ENCODE data around the gene PCDHA1. TPM values are rescaled to one million over a fixed set of nuclear protein-coding genes. Genes with fewer than 3 reads are reported as not detected.

PCDHA1 gene
- total RNA-seq, 1 experiment from 2014 or later: not detected

GRCh38 chr5:140982083-140982716 is 196.3 kb downstream of the PCDHA1 start:
- no peaks in the 10 kb centered on the region for H3K4me1 Mint-ChIP-seq (ENCODE audit: low read depth, unreplicated experiment)
- intact Hi-C loops (cut with micrococcal nuclease; ENCODE audit: unreplicated experiment): no loop called here
- TF ChIP-seq CTCF (IDR thresholded peaks at IDR 0.05; ENCODE audit: insufficient read depth in 1 of 2, low read depth in 1 of 2, low read length in 1 of 2, severe bottlenecking in 1 of 2, unreplicated experiment in 1 of 2): no peak
- BruUV-seq (replicated peaks): no TSS peak
- no peaks in the 10 kb centered on the region for H3K9me3 ChIP-seq
- no peaks in the 10 kb centered on the region for H3K4me1 ChIP-seq
- no peaks in the 10 kb centered on the region for H3K36me3 ChIP-seq (ENCODE audit: control insufficient read depth, insufficient read depth, low read length)
- no peak overlapping the region for H3K4me3 Mint-ChIP-seq (ENCODE audit: unreplicated experiment)
- ChIA-PET CTCF (no interaction called here), POLR2A (no interaction called here)
- no peak overlapping the region for H3K4me3 ChIP-seq (ENCODE audit: low read depth, low read length)
- no peak for DNase-seq
- H3K36me3 Mint-ChIP-seq (ENCODE audit: insufficient read depth, unreplicated experiment): no peaks in the 10 kb centered on the region
- no peak overlapping the region for H3K27ac Mint-ChIP-seq (ENCODE audit: unreplicated experiment)
- peaks cover 3% of the 10 kb centered on the region for H3K27me3 Mint-ChIP-seq (ENCODE audit: insufficient read depth, unreplicated experiment)
- no peaks in the 10 kb centered on the region for H3K9me3 Mint-ChIP-seq (ENCODE audit: unreplicated experiment)
- no peaks in the 10 kb centered on the region for H3K27me3 ChIP-seq (replicated peaks; ENCODE audit: control insufficient read depth, insufficient read depth, low read length)

- POLR2A ChIA-PET: no interaction called here
These were observed 200.2 kb downstream of the PCDHA1 start for GRCh38 chr5:140986117-140986521.

GRCh38 chr5:140988100-140988499 is 202.2 kb downstream of the PCDHA1 start:
- no peak for TF ChIP-seq CTCF (IDR thresholded peaks at IDR 0.05; ENCODE audit: insufficient read depth in 1 of 2, low read depth in 1 of 2, low read length in 1 of 2, severe bottlenecking in 1 of 2, unreplicated experiment in 1 of 2)
- H3K36me3 ChIP-seq (ENCODE audit: control insufficient read depth, insufficient read depth, low read length): no peaks in the 10 kb centered on the region
- H3K27me3 ChIP-seq (replicated peaks; ENCODE audit: control insufficient read depth, insufficient read depth, low read length): no peaks in the 10 kb centered on the region
- H3K4me1 ChIP-seq: no peaks in the 10 kb centered on the region
- DNase-seq: no peak
- ChIA-PET POLR2A (no interaction called here), CTCF (no interaction called here)
- Mint-ChIP-seq H3K9me3 (ENCODE audit: unreplicated experiment) (no peaks in the 10 kb centered on the region), H3K27me3 (ENCODE audit: insufficient read depth, unreplicated experiment) (no peaks in the 10 kb centered on the region), H3K4me3 (ENCODE audit: unreplicated experiment) (no peak overlapping the region), H3K36me3 (ENCODE audit: insufficient read depth, unreplicated experiment) (no peaks in the 10 kb centered on the region), H3K4me1 (ENCODE audit: low read depth, unreplicated experiment) (no peaks in the 10 kb centered on the region), H3K27ac (ENCODE audit: unreplicated experiment) (no peak overlapping the region)
- H3K4me3 ChIP-seq (ENCODE audit: low read depth, low read length): no peak overlapping the region
- no peaks in the 10 kb centered on the region for H3K9me3 ChIP-seq
- BruUV-seq (replicated peaks): no TSS peak
- intact Hi-C loops (cut with micrococcal nuclease; ENCODE audit: unreplicated experiment): no loop called here

More at GRCh38 chr5:140986117-140986521, 200.2 kb downstream of the PCDHA1 start:
- no peaks in the 10 kb centered on the region for H3K9me3 Mint-ChIP-seq (ENCODE audit: unreplicated experiment)
- Histone ChIP-seq H3K4me1 (no peaks in the 10 kb centered on the region), H3K9me3 (no peaks in the 10 kb centered on the region), H3K36me3 (ENCODE audit: control insufficient read depth, insufficient read depth, low read length) (no peaks in the 10 kb centered on the region), H3K4me3 (ENCODE audit: low read depth, low read length) (no peak overlapping the region), H3K27me3 (replicated peaks; ENCODE audit: control insufficient read depth, insufficient read depth, low read length) (no peaks in the 10 kb centered on the region)
- H3K36me3 Mint-ChIP-seq (ENCODE audit: insufficient read depth, unreplicated experiment): no peaks in the 10 kb centered on the region
- peaks cover 3% of the 10 kb centered on the region for H3K27me3 Mint-ChIP-seq (ENCODE audit: insufficient read depth, unreplicated experiment)
- no peak for TF ChIP-seq CTCF (IDR thresholded peaks at IDR 0.05; ENCODE audit: insufficient read depth in 1 of 2, low read depth in 1 of 2, low read length in 1 of 2, severe bottlenecking in 1 of 2, unreplicated experiment in 1 of 2)
- H3K27ac Mint-ChIP-seq (ENCODE audit: unreplicated experiment): no peak overlapping the region
- no peaks in the 10 kb centered on the region for H3K4me1 Mint-ChIP-seq (ENCODE audit: low read depth, unreplicated experiment)
- no TSS peak for BruUV-seq (replicated peaks)
- intact Hi-C loops (cut with micrococcal nuclease; ENCODE audit: unreplicated experiment): no loop called here
- CTCF ChIA-PET: no interaction called here
- H3K4me3 Mint-ChIP-seq (ENCODE audit: unreplicated experiment): no peak overlapping the region
- no peak for DNase-seq

Data from Caco-2 (cell line).